Activated CD8-positive, alpha-beta memory T cell treated with anti-CD3 and anti-CD28 coated beads for 48 hours (primary cell): ENCODE results near the gene CAP2.
"Not testable (repeated sequence)": the region's sequence is repeated elsewhere in the genome, so short reads cannot be mapped to it uniquely, and the experiment has no call there.

Source experiments
- DNase-seq, 3 experiments: peaks; one replicate each; pipeline ENCODE4 v3.0.0-alpha.2; 2020; ENCODE audit warnings: low read depth in 2 of 3, low spot score in 2 of 3

The CAP2 gene

DNA sequence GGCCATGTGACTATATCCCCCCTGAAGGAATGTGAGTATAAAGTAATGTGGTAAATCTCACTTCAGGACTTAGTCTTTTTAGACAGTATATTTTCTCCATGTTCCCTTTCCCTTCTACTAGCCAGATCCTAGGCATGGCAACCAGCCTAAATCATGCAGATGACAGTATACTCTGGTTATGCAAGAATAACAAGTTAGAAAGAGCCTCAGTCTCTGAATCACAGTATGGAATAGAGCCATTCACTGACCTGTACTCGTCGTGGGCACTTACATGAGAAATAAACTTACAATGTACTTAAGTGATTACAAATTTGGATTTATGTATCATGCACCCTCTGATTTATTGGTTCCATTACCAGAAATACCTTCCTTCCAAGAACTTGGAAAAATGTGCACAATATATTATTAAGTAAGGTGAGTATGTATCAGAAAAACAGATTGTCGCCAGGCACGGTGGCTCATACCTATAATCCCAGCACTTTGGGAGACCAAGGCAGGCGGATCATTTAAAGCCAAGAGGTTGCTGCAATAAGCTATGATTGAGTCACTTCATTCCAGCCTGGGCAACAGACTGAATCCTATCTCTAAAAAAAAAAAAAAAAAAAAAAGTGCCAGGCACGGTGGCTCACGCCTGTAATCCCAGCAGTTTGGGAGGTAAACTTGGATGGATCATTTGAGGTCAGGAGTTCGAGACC, 181.6 kb downstream of the CAP2 start:
- DNase-seq: no peak

DNA sequence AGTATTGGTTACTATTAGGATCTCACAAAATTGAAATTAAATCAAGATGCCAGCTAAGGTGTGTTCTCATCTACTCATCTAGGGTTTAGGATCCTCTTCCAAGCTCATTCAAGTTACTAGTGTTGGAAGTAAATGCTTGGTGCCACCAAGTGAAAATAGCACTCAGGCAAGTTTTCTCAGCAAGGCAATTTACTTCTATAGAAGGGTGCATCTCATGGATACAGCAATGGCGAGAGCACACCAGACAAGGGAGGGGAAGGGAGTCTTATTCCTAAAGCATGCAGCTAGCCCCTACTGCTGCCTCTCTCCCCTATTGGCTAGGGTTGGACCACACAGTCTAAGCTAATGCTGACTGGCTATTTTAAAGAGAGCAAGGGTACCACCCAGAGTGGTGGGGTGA, 183.7 kb downstream of the CAP2 start:
- no peak for DNase-seq

DNA sequence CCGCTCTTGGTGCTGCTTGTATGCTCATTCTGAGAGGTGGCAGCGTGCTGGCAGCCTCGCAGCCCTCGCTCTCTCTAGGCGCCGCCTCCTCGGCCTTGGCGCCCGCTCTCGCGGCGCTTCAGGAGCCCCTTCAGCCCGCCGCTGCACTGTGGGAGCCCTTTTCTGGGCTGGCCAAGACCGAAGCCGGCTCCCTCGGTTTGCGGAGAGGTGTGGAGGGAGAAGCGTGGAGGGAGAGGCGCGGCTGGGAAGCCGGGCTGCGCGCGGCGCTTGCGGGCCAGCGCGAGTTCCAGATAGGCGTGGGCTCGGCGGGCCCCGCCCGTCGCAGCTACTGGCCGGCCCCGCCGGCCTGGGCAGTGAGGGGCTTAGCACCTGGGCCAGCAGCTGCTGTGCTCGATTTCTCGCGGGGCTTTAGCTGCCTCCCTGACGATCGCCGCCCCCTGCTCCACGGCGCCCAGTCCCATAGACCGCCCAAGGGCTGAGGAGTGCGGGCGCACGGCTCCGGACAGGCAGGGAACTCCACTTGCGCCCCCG, 187.2 kb downstream of the CAP2 start:
- DNase-seq: no peak

DNA sequence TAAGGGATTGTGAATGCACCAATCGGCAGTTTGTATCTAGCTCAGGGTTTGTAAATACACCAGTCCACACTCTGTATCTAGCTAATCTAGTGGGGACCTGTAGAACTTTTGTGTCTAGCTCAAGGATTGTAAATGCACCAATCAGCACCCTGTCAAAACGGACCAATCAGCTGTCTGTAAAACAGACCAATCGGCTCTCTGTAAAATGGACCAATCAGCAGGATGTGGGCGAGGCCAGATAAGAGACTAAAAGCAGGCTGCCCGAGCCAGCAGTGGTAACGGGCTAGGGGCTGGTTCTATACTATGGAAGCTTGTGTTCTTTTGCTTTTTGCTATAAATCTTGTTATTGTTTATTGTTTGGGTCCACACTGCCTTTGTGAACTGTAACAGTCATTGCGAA, 187.9 kb downstream of the CAP2 start:
- DNase-seq: not testable (repeated sequence)

DNA sequence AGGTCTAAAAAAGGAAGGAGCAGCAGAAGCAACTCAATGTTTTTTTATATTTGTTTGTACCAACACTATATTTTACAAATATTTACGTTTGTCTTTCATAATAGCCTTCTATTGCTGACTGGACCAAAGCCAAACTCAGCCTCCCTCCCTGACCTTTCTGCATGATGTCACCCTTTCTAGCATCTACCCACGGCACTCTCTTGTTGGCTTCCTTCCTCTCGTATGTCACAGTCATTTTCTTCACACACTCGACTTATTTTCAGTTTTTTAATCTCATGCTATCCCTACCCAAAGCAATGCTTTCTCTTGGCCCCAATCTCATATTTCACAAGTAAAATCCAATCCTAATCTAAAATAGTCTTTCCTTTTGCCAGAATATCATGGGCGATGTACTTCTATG, 190.4 kb downstream of the CAP2 start:
- DNase-seq: no peak

DNA sequence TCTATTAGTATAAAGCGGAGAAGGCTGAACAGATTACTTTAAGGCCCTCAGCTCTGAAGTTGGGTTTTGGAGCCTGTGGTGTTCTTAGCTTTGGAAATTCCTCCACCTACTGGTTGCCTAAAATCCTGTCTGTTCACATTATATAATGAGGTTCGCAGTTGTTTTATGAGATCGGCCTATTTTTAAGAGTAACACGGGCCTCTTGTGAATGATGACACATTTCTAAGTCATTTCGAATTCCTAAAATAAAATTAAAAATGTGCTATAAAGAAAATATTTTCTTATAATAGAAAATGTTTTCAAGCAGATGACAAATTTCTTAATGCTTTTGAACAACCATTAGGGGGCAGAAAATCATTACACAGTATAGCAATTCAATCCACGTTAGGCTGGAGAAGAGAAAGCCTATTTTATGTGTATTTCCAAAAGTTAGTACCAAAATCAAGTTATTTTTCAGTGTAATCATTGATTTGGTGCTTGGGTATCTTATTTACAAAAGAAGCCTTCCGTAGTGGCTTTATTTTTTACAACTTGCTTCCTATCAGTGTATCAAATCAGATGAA, 190.9 kb downstream of the CAP2 start:
- DNase-seq: no peak

DNA sequence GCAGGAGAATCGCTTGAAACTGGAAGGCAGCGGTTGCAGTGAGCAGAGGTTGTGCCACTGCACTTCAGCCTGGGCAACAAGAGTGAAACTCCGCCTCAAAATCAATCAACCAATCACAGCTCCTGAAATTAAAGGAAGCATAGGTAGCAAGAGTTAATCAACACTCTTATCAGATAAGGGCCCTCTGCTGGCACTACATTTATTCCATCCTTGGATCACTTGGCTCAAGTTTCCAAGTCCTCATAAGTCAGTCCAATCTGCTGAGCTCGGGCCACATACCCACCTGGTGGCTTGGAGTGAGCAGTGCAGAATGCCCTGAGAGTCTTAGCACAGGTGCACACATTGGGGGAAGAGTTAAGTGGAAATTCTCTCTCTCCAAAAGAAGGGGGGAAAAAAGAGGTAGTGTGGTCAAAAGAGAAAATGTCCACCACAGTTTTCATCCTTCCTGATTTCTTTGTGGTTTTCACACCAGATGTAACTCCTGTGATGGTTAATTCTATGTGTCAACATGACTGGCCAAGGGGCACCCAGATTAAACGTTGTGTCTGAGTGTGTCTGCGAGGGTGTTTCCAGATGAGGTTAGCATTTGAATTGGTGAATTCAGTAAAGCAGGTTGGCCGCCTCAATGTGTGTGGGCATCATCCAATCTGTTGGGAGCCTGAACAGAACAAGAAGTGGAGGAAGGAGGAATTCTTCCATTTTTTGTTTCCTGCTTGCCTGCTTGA, 192.5 kb downstream of the CAP2 start:
- no peak for DNase-seq

DNA sequence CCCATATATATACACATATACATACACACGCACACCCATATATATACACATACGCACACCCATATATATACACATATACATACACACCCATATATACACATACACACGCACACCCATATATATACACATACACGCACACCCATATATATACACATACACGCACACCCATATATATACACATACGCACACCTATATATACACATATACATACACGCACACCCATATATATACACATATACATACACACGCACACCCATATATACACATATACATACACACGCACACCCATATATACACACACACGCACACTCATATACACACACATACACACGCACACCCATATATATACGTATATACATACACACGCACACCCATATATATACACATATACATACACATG, 193.2 kb downstream of the CAP2 start:
- DNase-seq: not testable (repeated sequence)

DNA sequence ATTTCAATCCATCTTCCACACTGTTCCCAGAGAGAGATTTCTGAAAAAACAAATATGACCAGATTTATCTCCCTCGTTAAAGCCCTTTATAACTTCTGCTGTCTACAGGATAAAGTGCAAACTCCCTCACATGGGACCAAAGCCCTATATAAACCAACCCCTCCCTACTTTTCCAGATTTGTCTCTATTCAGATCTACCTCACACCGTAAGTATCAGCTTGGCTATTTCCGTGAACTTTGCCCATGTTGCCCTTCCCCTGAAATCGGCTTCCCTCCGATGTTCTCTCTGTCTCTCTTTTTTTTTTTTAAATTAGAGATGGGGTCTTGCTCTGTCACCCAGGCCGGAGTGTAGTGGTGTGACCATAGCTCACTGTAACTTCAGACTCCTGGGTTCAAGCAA, 194.6 kb downstream of the CAP2 start:
- DNase-seq: no peak

DNA sequence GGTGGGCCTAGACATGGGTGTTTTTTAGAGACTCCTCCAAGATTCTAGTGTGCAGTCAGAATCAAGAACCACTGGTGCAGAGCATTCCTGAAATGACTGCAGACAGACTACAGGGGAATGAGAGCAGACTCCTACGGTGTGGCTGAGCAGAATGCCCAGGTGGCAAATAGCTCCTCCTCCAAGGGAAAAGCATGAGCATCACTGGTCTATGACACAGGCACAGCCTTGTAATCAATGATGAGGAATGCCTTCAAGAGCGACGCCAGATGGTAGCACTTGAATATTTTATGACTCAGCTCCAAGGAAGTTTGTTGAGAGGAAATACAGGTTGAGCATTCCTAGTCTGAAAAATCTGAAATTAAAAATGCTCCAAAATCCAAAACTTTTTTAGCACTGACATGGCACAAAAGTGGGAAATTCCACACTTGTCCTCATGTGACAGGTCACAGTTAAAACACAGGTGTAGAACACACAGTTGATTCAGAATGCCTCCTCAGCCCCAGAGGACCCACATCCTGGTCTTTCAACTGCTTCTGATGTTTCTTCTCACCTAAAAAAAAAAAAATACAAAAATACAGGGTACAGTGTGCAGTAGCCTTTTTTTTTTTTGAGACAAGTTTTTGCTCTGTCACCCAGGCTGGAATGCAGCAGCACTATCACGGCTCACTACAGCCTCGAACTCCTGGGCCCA, 196.2 kb downstream of the CAP2 start:
- DNase-seq: no peak

DNA sequence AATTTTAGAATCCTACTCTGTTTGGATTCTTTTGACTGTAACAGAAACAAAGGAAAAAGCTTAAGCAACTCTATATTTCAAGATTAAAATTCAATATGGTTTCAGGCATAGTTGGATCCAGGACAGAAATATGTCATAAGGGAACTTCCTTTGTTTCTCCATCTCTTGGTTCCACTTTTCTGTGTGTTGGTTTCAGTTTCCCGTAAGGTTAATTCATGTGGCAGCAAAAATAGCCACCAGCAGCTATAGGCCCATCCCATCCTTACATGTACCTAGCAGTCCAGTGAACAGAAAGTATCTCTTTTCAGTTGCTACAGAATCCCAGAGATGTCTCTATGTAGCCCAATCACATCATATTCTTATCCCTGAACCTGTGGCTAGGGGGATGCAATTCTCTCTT, 197.9 kb downstream of the CAP2 start:
- DNase-seq: no peak

DNA sequence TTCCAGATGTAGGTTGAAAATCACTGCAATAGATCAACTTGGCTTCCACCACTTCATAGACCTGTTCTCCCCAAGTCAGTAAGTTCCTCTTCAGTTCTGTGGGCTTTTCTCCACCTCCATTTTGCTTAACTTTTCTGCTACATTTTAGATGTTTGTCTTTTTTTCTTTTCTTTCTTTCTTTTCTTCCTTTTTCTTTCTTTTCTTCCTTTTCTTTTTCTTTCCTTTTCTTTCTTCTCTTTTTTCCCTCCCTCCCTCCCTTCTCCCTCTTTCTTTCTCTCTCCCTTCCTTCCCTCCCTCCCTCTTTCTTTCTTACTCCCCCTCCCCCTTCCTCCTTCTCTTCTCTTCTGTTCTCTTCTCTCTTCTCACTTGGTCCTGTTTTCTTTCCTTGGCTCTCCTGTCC, 199.9 kb downstream of the CAP2 start:
- DNase-seq: no peak

DNA sequence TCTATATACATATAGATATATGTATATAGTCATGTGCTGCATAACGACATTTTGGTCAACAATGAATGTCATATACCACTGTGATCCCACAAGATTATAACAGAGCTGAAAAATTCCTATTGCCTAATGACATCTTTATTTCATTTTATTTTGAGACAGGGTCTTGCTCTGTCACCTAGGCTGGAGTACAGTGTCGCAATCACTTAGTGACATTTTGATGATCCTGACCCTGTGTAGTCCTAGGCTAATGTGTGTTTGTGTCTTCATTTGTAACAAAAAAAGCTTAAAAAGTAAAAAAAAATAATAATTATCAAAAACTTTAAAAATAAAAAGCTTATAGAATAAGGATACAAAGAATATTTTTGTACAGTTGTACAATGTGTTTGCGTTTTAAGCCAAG, 202.7 kb downstream of the CAP2 start:
- no peak for DNase-seq

DNA sequence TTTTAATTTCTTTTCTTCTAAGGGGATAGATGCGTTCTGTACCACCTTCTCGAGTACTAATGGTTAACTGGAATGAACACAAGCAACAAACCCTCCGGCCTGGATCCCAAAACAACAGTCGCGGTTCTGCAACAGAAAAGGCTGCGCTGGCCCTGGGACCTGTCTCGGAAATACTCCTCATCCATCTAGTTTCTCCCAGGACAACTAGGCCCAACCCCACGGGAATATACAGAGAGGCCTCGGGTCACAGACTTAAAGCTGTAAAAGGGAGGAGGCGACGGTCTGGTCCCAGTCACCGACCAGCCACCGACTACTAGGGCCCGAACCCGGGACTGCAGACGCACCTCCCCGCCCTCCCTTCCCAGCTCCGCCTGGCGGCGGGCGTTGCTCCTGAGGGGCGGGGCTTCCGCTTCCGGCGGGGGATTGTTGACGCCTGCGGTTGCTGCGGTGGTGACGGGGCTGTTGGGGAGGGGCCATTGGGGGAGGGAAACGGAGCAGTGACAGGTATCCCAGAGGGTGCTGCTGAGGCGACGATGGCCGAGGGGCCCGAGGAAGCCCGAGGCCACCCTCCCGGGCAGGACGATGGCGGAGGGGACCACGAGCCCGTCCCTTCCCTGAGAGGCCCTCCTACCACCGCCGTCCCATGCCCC, 206.6 kb downstream of the CAP2 start, which contains the start of gene FAM8A1:
Gene FAM8A1 (plus strand): TSS at position 426 of the 650 bp plus-strand sequence. CDS start 108 bp downstream, at position 534.
- peak; percentile 92 to 95 (median 93) for DNase-seq

DNA sequence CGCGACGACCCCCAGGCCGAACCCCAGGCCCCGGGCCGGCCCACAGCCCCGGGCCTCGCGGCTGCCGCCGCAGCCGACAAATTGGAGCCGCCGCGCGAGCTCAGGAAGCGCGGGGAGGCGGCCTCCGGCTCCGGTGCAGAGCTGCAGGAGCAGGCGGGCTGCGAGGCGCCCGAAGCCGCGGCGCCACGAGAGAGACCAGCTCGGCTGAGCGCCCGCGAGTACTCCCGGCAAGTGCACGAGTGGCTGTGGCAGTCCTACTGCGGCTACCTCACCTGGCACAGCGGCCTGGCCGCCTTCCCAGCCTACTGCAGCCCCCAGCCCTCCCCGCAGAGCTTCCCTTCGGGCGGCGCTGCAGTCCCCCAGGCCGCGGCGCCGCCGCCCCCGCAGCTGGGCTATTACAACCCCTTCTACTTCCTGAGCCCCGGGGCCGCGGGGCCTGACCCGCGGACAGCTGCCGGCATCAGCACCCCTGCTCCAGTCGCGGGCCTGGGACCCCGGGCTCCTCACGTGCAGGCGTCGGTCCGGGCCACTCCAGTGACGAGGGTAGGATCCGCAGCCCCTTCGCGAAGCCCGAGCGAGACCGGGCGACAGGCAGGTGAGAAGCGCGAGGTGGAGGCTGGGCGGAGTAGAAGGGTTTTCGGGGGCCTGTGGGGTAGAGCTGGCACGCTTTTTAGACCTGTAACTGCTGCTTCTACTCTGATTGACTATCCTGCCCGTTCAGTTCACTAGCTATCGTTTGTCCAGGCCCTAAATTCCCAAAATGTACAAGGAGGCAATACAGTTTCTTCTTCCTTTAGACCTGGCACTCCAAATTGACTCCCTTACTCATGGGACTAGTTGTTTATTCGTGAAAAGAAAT, 207.4 kb downstream of the CAP2 start:
- peak; percentile 18 to 45 (median 25) for DNase-seq

DNA sequence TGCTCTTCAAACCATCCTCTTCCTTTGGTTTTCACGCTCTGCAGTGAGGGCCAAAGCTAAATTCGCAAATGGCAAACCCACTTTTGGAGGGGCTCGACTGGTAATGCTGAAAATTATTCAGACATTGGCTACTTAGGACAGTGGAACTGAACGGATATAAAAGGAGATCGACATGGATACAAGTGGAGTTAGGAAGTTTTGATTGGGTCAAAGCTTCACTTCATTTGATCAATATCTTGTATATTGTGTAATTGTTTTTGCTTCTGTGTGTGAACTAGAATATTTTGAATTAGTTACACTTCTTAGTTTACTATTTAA, 207.9 kb downstream of the CAP2 start:
- no peak for DNase-seq

DNA sequence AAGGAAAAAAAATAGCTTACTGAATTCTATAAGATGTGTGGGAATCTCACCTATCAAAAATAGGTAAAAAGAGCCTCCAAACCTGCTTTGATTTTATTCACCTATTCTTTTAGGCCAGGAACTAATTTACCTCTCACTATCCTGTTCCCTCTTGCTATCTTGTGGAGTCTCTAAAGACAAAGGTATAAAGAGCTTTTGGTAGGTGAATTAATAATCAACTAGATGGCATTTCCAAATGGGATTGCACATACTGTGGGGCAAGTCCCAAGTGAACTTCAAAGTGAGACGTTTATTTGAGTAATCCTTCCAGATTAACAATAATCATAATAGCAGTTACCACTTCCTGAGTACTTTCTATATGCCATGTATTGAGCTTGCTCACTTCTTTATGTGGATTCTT, 209.5 kb downstream of the CAP2 start:
- DNase-seq: no peak

DNA sequence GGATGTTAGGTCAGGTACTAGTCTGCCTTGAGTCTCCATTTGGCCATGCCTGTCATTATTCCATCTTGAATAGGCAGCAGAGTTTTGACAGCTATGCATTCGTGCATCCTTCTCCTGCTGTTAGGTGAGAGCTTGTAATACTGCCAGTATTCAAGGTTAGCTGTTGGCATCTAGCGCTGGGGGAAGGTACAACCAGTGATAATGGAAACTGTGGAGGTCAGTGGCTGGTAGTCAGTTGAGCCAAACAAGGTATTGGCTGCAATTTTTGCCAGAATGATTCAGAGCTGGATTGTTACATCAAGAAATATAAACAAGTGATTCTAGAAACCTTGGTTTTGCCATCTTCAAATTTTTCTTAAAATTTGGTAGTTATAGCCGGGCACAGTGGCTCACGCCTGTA, 213.2 kb downstream of the CAP2 start:
- DNase-seq: no peak
